H1 (cell line): ENCODE measurements around the gene ACBD4. TPM values are rescaled to one million over a fixed set of nuclear protein-coding genes. Genes with fewer than 3 reads are reported as not detected.

Experiments used
- CTCF ChIA-PET: fragments of 300-600 bp; sonication (Branson Sonifier 250); formaldehyde crosslinking; loops from one replicate; lab custom pipeline; 2021; ENCODE audit not compliant: partially characterized antibody; lab: Charles Lee
- POLR2A ChIA-PET: fragments of 300-600 bp; sonication (Branson Sonifier 250); formaldehyde crosslinking; loops from one replicate; lab custom pipeline; 2021; ENCODE audit warnings: inconsistent platforms; ENCODE audit not compliant: partially characterized antibody; lab: Charles Lee
- DNase-seq, 2 experiments: peaks; one replicate each; pipeline versions ENCODE4 v3.0.0 to v3.0.0-alpha.2; 2010 to 2022; ENCODE audit warnings: low spot score in 2 of 2, low read depth in 1 of 2, mixed read lengths in 1 of 2
- FAIRE-seq: peaks from 2 replicates; lab custom pipeline; 2011; peaks lifted over from hg19 to GRCh38; lab: Jason Lieb, UNC
- H2AFZ ChIP-seq: 2 replicates; pipeline ENCODE4 v1.8.1; 2012; ENCODE audit warnings: low read length, inconsistent platforms
- H2AK5ac ChIP-seq: 2 replicates; pipeline ENCODE4 v1.6.1; 2013; ENCODE audit warnings: low read depth, low read length
- H2BK120ac ChIP-seq: replicated peaks from 2 replicates; pipeline ENCODE3; 2013; ENCODE audit warnings: low read depth, low read length, inconsistent platforms
- H2BK12ac ChIP-seq: 2 replicates; pipeline ENCODE4 v1.6.1; 2013; ENCODE audit warnings: low read depth, low read length
- H2BK15ac ChIP-seq: 2 replicates; pipeline ENCODE4 v1.6.1; 2013; ENCODE audit warnings: low read length
- H2BK20ac ChIP-seq: 2 replicates; pipeline ENCODE4 v1.6.1; 2013; ENCODE audit warnings: low read length
- H2BK5ac ChIP-seq: 2 replicates; pipeline ENCODE4 v1.6.1; 2013; ENCODE audit warnings: low read depth, low read length
- H3K14ac ChIP-seq: 2 replicates; pipeline ENCODE4 v1.6.1; 2013; ENCODE audit warnings: inconsistent platforms; ENCODE audit not compliant: insufficient read length
- H3K18ac ChIP-seq: 2 replicates; pipeline ENCODE4 v1.6.1; 2013; ENCODE audit warnings: low read length; ENCODE audit errors: extremely low read depth
- H3K23ac ChIP-seq: 2 replicates; pipeline ENCODE4 v1.6.1; 2013; ENCODE audit warnings: inconsistent platforms; ENCODE audit not compliant: insufficient read length
- H3K23me2 ChIP-seq: 2 replicates; pipeline ENCODE4 v1.6.1; 2013; ENCODE audit warnings: low read depth, low read length
- H3K27ac ChIP-seq: 2 replicates; pipeline ENCODE4 v1.6.1; 2011; ENCODE audit warnings: low read depth, low read length, inconsistent platforms
- H3K27me3 ChIP-seq, 4 experiments: replicated peaks in 1 of 4; 1 replicate in 1 of 4; 2 replicates in 3 of 4; pipeline versions ENCODE4 v1.6.1 to v1.8.1; 2011 to 2013; ENCODE audit warnings: low read length in 3 of 4, mild to moderate bottlenecking in 3 of 4, inconsistent platforms in 2 of 4, mixed read lengths in 2 of 4, moderate library complexity in 1 of 4; ENCODE audit not compliant: control insufficient read depth in 3 of 4, insufficient read depth in 3 of 4; ENCODE audit errors: extremely low read depth in 1 of 4
- H3K36me3 ChIP-seq, 4 experiments: 2 replicates each; pipeline versions ENCODE4 v1.6.1 to v1.8.1; 2011 to 2013; ENCODE audit warnings: mild to moderate bottlenecking in 4 of 4, low read length in 3 of 4, moderate library complexity in 2 of 4, control low read depth in 1 of 4, inconsistent platforms in 1 of 4; ENCODE audit not compliant: insufficient read depth in 4 of 4, control insufficient read depth in 2 of 4
- H3K4ac ChIP-seq: replicated peaks from 2 replicates; pipeline ENCODE3; 2013; ENCODE audit warnings: low read length, low read depth, mixed read lengths, inconsistent platforms; ENCODE audit not compliant: insufficient read length
- H3K4me1 ChIP-seq, 4 experiments: replicated peaks in 1 of 4; 1 replicate in 1 of 4; 2 replicates in 3 of 4; pipeline versions ENCODE4 v1.6.1 to v1.8.1; 2011 to 2013; ENCODE audit warnings: low read length in 3 of 4, inconsistent platforms in 2 of 4, mixed read lengths in 1 of 4; ENCODE audit not compliant: insufficient read depth in 4 of 4, control insufficient read depth in 3 of 4
- H3K4me2 ChIP-seq, 2 experiments: 2 replicates each; pipeline versions ENCODE4 v1.6.1 to v1.8.1; 2011 to 2013; ENCODE audit warnings: low read depth in 2 of 2, low read length in 2 of 2, control low read depth in 1 of 2, inconsistent platforms in 1 of 2, mild to moderate bottlenecking in 1 of 2; ENCODE audit not compliant: insufficient read depth in 1 of 2
- H3K4me3 ChIP-seq, 4 experiments: fragments of 200-600, 300-600 bp in 1 of 4; sonication (generic), shearing (Covaris generic), sonication (Bioruptor Twin) in 1 of 4; 2 replicates each; pipeline versions ENCODE4 v1.5.1 to v1.8.1; 2011 to 2016; ENCODE audit warnings: low read length in 4 of 4, low read depth in 3 of 4, control low read depth in 2 of 4, inconsistent platforms in 2 of 4, mild to moderate bottlenecking in 2 of 4, mixed read lengths in 1 of 4, moderate library complexity in 1 of 4; ENCODE audit not compliant: insufficient read depth in 2 of 4; ENCODE audit errors: extremely low read depth in 1 of 4
- H3K56ac ChIP-seq: replicated peaks from 2 replicates; pipeline ENCODE3; 2013; ENCODE audit warnings: low read depth, mild to moderate bottlenecking, mixed read lengths, low read length, inconsistent platforms; ENCODE audit not compliant: insufficient read length
- H3K79me1 ChIP-seq: 2 replicates; pipeline ENCODE4 v1.6.1; 2013; ENCODE audit warnings: low read depth, low read length, control low read depth
- H3K79me2 ChIP-seq, 2 experiments: 2 replicates each; pipeline versions ENCODE4 v1.6.1 to v1.8.1; 2012 to 2013; ENCODE audit warnings: low read length in 2 of 2, mild to moderate bottlenecking in 2 of 2, inconsistent platforms in 1 of 2; ENCODE audit not compliant: insufficient read depth in 2 of 2, control insufficient read depth in 1 of 2
- H3K9ac ChIP-seq, 4 experiments: replicated peaks in 1 of 4; 1 replicate in 1 of 4; 2 replicates in 3 of 4; pipeline versions ENCODE4 v1.6.1 to v1.8.1; 2011 to 2013; ENCODE audit warnings: low read depth in 3 of 4, low read length in 3 of 4, control low read depth in 2 of 4, mild to moderate bottlenecking in 2 of 4, moderate library complexity in 2 of 4, inconsistent platforms in 1 of 4; ENCODE audit errors: extremely low read depth in 1 of 4
- H3K9me3 ChIP-seq, 2 experiments: 2 replicates each; pipeline versions ENCODE4 v1.6.1 to v1.8.1; 2012 to 2013; ENCODE audit warnings: mild to moderate bottlenecking in 2 of 2, moderate library complexity in 2 of 2, control low read depth in 1 of 2, inconsistent platforms in 1 of 2, low read depth in 1 of 2, low read length in 1 of 2, mixed read lengths in 1 of 2; ENCODE audit not compliant: insufficient read depth in 2 of 2
- H4K20me1 ChIP-seq, 2 experiments: replicated peaks in 1 of 2; 2 replicates each; pipeline versions ENCODE3 to v1.8.1; 2011 to 2013; ENCODE audit warnings: inconsistent platforms in 2 of 2, low read length in 2 of 2, mild to moderate bottlenecking in 1 of 2; ENCODE audit not compliant: insufficient read depth in 2 of 2, control insufficient read depth in 1 of 2
- H4K5ac ChIP-seq: 2 replicates; pipeline ENCODE4 v1.6.1; 2013; ENCODE audit warnings: low read length, low read depth, mixed read lengths, inconsistent platforms; ENCODE audit not compliant: insufficient read length
- H4K8ac ChIP-seq: 2 replicates; pipeline ENCODE4 v1.8.0; 2013; ENCODE audit warnings: mild to moderate bottlenecking, moderate library complexity, low read length, inconsistent platforms; ENCODE audit not compliant: insufficient read depth; ENCODE audit errors: extremely low read depth
- H4K91ac ChIP-seq: replicated peaks from 2 replicates; pipeline ENCODE3; 2013; ENCODE audit warnings: low read length, mixed read lengths, inconsistent platforms; ENCODE audit not compliant: insufficient read length
- EZH2 ChIP-seq: fragments of 200-600 bp; sonication (generic); IDR thresholded peaks from 2 replicates; pipeline ENCODE4 v1.7.1; 2012; ENCODE audit warnings: low read depth, mild to moderate bottlenecking, moderate library complexity, low read length, inconsistent platforms; ENCODE audit not compliant: severe bottlenecking
- TAF7 ChIP-seq: optimal IDR thresholded peaks from 2 replicates; pipeline ENCODE3; 2011; ENCODE audit warnings: low read depth, mild to moderate bottlenecking, inconsistent platforms, low read length, moderate library complexity, borderline replicate concordance
- WGBS, 2 experiments: shearing (Covaris generic) in 1 of 2; methylation state at CpG; one replicate each; pipeline versions ENCODE4 v1.1.6 to v1.1.7; 2013 to 2015; ENCODE audit warnings: low lambda C conversion rate in 2 of 2, mixed read lengths in 2 of 2, inconsistent platforms in 1 of 2, low coverage in 1 of 2, missing lambda C conversion rate in 1 of 2; ENCODE audit not compliant: insufficient replicate concordance in 2 of 2, insufficient coverage in 1 of 2, insufficient read length in 1 of 2; ENCODE audit errors: extremely low coverage in 1 of 2, missing lambda C conversion rate in 1 of 2; 5-methylcytosine and 5-hydroxymethylcytosine counted together
- polyA plus RNA-seq, 7 experiments: library from polyadenylated mRNA; depleted of rRNA in 3 of 7; stranded (reverse) in 5 of 7; unstranded in 2 of 7; fragments of >200 nt in 5 of 7; fragments of 200-250 nt in 2 of 7; gene quantifications; 1 replicate in 5 of 7; 2 replicates in 1 of 7; 4 replicates in 1 of 7; pipeline versions ENCODE4 v1.2.1 to v1.2.3, GENCODE V29; 2011 to 2013; ENCODE audit warnings: missing spikeins in 2 of 7, mixed read lengths in 2 of 7
- total RNA-seq: library from RNA; stranded (reverse); fragmentation: NEBNext Ultra II Directional; extraction: Animal tissue kit (Norgen Biotek cat#: 25700); gene quantifications from 2 replicates; pipeline ENCODE4 v1.2.1, GENCODE V29; 2021
- TF ChIP-seq, protein P1 (sequence below): IDR thresholded peaks from 2 replicates; pipeline ENCODE4 v1.6.1; 2011; ENCODE audit warnings: low read length, improper control_type of control experiment

Gene ACBD4
- total and polyA plus RNA-seq, 2 of the 8 experiments (the other 6 are each of a cell fraction or from before 2014, with no cell fraction given), result 7.3 to 10.7 TPM

DNA sequence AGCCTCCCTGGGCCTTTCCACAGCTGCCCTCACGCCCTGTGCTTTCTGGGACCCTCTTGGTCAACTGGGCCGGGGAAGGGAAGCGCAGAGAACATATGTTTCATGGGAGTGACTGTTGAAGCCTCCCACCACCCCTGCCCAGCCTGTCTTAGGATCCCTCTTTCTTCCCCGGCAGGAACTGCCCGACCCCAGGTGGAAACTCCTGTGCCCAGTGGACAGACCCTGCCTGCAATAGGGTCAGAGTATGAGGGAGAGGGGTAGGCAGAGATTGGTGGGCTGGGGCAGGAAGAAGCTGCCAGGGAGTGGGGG, 36.7 kb downstream of the ACBD4 start:
- H3K56ac ChIP-seq, result peak overlapping the region; percentile 83
- peaks cover 0 to 4% (median 2%) of the 10 kb centered on the region in 4 experiments; a peak in 1 of 8 replicates for H3K36me3 ChIP-seq
- ChIA-PET POLR2A (interaction anchor here (0.8 to 26.8 kb wide), 10 partner anchors 8 to 277 kb away, joined by 3 to 1076 read pairs (median 9); partner anchors contain the start of genes HEXIM1, HEXIM2 and NMT1), CTCF (interaction anchor here (0.6 to 10.0 kb wide), 10 partner anchors 10 to 227 kb away, joined by 3 to 103 read pairs (median 13); partner anchors contain the start of genes ACBD4, HEXIM1 and HEXIM2)
- H3K23me2 ChIP-seq, result no peaks in the 10 kb centered on the region; the same call in 1 of the 2 replicates
- peak overlapping the region; percentile 92; the same call in 1 of the 2 replicates for H2AK5ac ChIP-seq
- no peak overlapping the region for H3K4ac ChIP-seq
- H3K9me3 ChIP-seq, result no peaks in the 10 kb centered on the region
- no peaks in the 10 kb centered on the region for H3K27me3 ChIP-seq
- peak overlapping the region; percentile 49; the same call in 1 of the 2 replicates for H2AFZ ChIP-seq
- H4K8ac ChIP-seq, result peak overlapping the region; percentile 90
- no peaks in the 10 kb centered on the region for H3K79me1 ChIP-seq
- peak overlapping the region in 3 of 4 experiments; percentile 4 to 28 (median 10); a peak in 3 of 8 replicates for H3K4me3 ChIP-seq
- H2BK12ac ChIP-seq, result peak overlapping the region; percentile 97
- H4K5ac ChIP-seq, result peak overlapping the region; percentile 34
- H2BK120ac ChIP-seq, result peak overlapping the region; percentile 77
- peak overlapping the region; percentile 100; the same call in 1 of the 2 replicates for H2BK20ac ChIP-seq
- peak overlapping the region; percentile 96 for H3K18ac ChIP-seq
- FAIRE-seq (no peak), DNase-seq (peak in 1 of 2 experiments; percentile 72)
- 66% methylated on average over 5 of the region's 5 CpGs; no CpG with 5 or more reads in 1 of the 2 experiments for WGBS, 2 experiments
- H3K79me2 ChIP-seq, result no peaks in the 10 kb centered on the region
- no peak overlapping the region for H3K14ac ChIP-seq
- no peaks in the 10 kb centered on the region for H4K20me1 ChIP-seq
- H2BK5ac ChIP-seq, result peak overlapping the region; percentile 98
- peak overlapping the region in 1 of 4 experiments; percentile 42; a peak in 1 of 7 replicates for H3K9ac ChIP-seq
- peak overlapping the region; percentile 95; the same call in 1 of the 2 replicates for H2BK15ac ChIP-seq
- H3K4me2 ChIP-seq, result peak overlapping the region; percentile 12 to 58
- H3K23ac ChIP-seq, result no peak overlapping the region
- peak overlapping the region; percentile 92 for H4K91ac ChIP-seq
- peaks cover 5 to 29% (median 26%) of the 10 kb centered on the region in 4 experiments for H3K4me1 ChIP-seq
- peak overlapping the region; percentile 64; the same call in 1 of the 2 replicates for H3K27ac ChIP-seq
- TF ChIP-seq, protein P1, sequence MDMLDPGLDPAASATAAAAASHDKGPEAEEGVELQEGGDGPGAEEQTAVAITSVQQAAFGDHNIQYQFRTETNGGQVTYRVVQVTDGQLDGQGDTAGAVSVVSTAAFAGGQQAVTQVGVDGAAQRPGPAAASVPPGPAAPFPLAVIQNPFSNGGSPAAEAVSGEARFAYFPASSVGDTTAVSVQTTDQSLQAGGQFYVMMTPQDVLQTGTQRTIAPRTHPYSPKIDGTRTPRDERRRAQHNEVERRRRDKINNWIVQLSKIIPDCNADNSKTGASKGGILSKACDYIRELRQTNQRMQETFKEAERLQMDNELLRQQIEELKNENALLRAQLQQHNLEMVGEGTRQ, result no peak
- TF ChIP-seq TAF7, result no peak
- no peak for TF ChIP-seq EZH2
